CD4-positive, alpha-beta memory T cell (primary cell): ENCODE data around the gene SPOCK3. TPM values are rescaled to one million over a fixed set of nuclear protein-coding genes. Genes with fewer than 3 reads are reported as not detected.
A peak's percentile ranks its signal among the peaks of the same experiment; 100 is the strongest.

Experiments used
- CTCF ChIA-PET: fragments of 350-600 bp; sonication (Branson Sonifier 250); formaldehyde crosslinking; loops from one replicate; lab custom pipeline; 2021; ENCODE audit warnings: inconsistent platforms; ENCODE audit not compliant: partially characterized antibody; lab: Charles Lee
- POLR2A ChIA-PET: fragments of 350-600 bp; sonication (Branson Sonifier 250); formaldehyde crosslinking; loops from one replicate; lab custom pipeline; 2021; ENCODE audit not compliant: partially characterized antibody; lab: Charles Lee
- DNase-seq, 5 donors: peaks; one replicate each; pipeline versions ENCODE4 v3.0.0 to v3.0.0-alpha.2; 2020 to 2022; ENCODE audit warnings: mixed read lengths in 1 of 5
- H3K27ac ChIP-seq: one replicate; pipeline ENCODE4 v1.7.0; 2013; ENCODE audit warnings: low read depth, low read length
- H3K27me3 ChIP-seq: 2 replicates; pipeline ENCODE4 v1.7.0; 2013; ENCODE audit warnings: mild to moderate bottlenecking, low read length, moderate library complexity; ENCODE audit not compliant: insufficient read depth
- H3K36me3 ChIP-seq: 2 replicates; pipeline ENCODE4 v1.7.0; 2013; ENCODE audit warnings: mild to moderate bottlenecking, low read length, moderate library complexity; ENCODE audit not compliant: insufficient read depth
- H3K4me1 ChIP-seq: 2 replicates; pipeline ENCODE4 v1.7.0; 2013; ENCODE audit warnings: mild to moderate bottlenecking, low read length, moderate library complexity; ENCODE audit not compliant: insufficient read depth
- H3K4me3 ChIP-seq, 2 donors: one replicate each; pipeline ENCODE4 v1.7.0; 2013; ENCODE audit warnings: low read length in 2 of 2, mild to moderate bottlenecking in 1 of 2
- H3K9me3 ChIP-seq, 2 donors: one replicate each; pipeline ENCODE4 v1.7.0; 2013; ENCODE audit warnings: low read length in 2 of 2, control low read depth in 1 of 2; ENCODE audit not compliant: control insufficient read depth in 1 of 2
- H3K27ac Mint-ChIP-seq, 7 donors: one replicate each; pipeline ENCODE4 v1.8.0; 2020 to 2021; ENCODE audit warnings: mixed read lengths in 7 of 7, mild to moderate bottlenecking in 6 of 7, inconsistent platforms in 3 of 7, moderate library complexity in 3 of 7
- H3K27me3 Mint-ChIP-seq, 2 donors: one replicate each; pipeline ENCODE4 v1.8.0; 2020 to 2021; ENCODE audit warnings: mixed read lengths in 2 of 2
- H3K36me3 Mint-ChIP-seq, 2 donors: one replicate each; pipeline ENCODE4 v1.8.0; 2020 to 2021; ENCODE audit warnings: mixed read lengths in 2 of 2, inconsistent platforms in 1 of 2, mild to moderate bottlenecking in 1 of 2
- H3K4me1 Mint-ChIP-seq, 4 donors: one replicate each; pipeline ENCODE4 v1.8.0; 2020 to 2021; ENCODE audit warnings: mixed read lengths in 4 of 4, mild to moderate bottlenecking in 1 of 4
- H3K4me3 Mint-ChIP-seq, 8 donors: one replicate each; pipeline ENCODE4 v1.8.0; 2020 to 2021; ENCODE audit warnings: mixed read lengths in 8 of 8, mild to moderate bottlenecking in 7 of 8, moderate library complexity in 6 of 8, inconsistent platforms in 3 of 8
- H3K9me3 Mint-ChIP-seq, 8 donors: one replicate each; pipeline ENCODE4 v1.8.0; 2020 to 2021; ENCODE audit warnings: mixed read lengths in 8 of 8, mild to moderate bottlenecking in 5 of 8, inconsistent platforms in 3 of 8, moderate library complexity in 1 of 8
- intact Hi-C: fragments of 100-400 bp; cut with micrococcal nuclease; formaldehyde crosslinking; loops from one replicate; pipeline ENCODE4 v1.15.1; 2023
- polyA plus RNA-seq, 2 donors: library from polyadenylated mRNA; unstranded; fragments of 300-500 nt; fragmentation: Illumina TruSeq; gene quantifications; one replicate each; pipeline ENCODE4 v1.2.3, GENCODE V29; 2021
- total RNA-seq, 2 experiments: library from RNA; stranded (reverse); gene quantifications; one replicate each; pipeline ENCODE4 v1.2.3, GENCODE V29; 2021

Gene SPOCK3
- total and polyA plus RNA-seq, 4 experiments from 2014 or later: not detected

DNA sequence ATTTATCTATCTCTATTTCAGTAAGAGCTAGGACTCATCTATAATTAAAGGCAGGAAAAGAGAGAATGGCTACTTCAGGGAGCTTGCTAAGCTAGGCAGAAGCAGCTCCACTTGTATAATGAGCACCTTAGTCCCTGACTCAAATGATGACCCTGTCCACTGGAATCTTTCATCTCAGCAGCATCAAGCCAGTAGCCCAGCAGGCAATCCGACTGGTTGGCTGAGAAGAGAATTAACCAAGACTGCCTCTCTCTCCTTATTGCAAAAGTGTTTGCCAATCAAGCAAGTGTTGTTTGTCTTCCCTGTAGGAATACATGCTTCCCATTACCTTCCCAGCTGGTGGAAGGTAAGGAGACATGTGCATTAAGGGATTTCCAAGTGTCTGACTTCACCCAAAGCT lies 3.9 kb upstream of the SPOCK3 start:
- Mint-ChIP-seq H3K9me3 (peaks cover 0 to 14% (median 7%) of the 10 kb centered on the region in 8 donors), H3K27ac (no peak overlapping the region), H3K4me1 (peaks cover 0 to 4% (median under 1%) of the 10 kb centered on the region in 4 donors), H3K27me3 (peaks cover 0 to 9% of the 10 kb centered on the region in 2 donors), H3K36me3 (no peaks in the 10 kb centered on the region), H3K4me3 (no peak overlapping the region)
- DNase-seq: no peak
- ChIA-PET CTCF (no interaction called here), POLR2A (no interaction called here)
- Histone ChIP-seq H3K4me1 (no peaks in the 10 kb centered on the region), H3K36me3 (no peaks in the 10 kb centered on the region), H3K9me3 (no peaks in the 10 kb centered on the region), H3K27me3 (no peaks in the 10 kb centered on the region), H3K4me3 (no peak overlapping the region), H3K27ac (no peak overlapping the region)
- intact Hi-C loops: no loop called here

DNA sequence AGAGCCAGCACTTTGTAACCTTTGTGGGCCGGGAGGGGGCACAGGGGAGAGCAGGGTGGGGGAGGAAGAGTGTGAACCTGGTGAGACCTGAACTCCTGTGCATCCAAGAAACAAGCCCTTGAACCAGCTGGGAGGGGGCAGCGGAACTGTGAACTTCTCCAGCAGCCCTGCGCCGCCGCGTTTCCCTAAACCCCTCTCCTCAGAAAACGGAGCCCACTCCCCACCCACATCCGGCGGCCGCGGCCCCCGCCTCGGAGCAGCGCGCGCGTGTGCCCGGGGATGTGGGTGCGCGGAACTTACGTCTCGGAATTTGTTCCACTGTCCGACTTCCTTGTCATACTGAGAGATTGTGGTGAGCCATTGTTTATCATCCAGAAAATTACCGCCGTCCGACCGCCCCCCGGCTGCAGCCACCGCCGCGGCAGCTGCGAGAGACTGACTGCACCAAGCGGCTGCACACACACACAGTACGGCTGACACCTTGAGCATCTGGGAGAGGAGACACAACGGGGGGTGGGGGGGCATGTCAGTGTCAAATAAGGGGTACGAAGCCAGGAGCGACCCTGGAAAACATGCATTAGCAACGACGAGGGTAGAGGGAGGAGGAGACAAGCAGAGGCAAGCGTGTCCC lies 494 bp downstream of the SPOCK3 start:
- no peak overlapping the region for H3K27ac Mint-ChIP-seq
- peak in 1 of 5 donors; percentile 35 for DNase-seq
- H3K4me3 Mint-ChIP-seq: peak overlapping the region in 1 of 8 donors; percentile 41
- Histone ChIP-seq H3K4me3 (no peak overlapping the region), H3K9me3 (no peaks in the 10 kb centered on the region), H3K36me3 (no peaks in the 10 kb centered on the region), H3K27ac (no peak overlapping the region), H3K27me3 (no peaks in the 10 kb centered on the region), H3K4me1 (no peaks in the 10 kb centered on the region)
- H3K36me3 Mint-ChIP-seq: no peaks in the 10 kb centered on the region
- intact Hi-C loops: no loop called here
- CTCF ChIA-PET: no interaction called here
- POLR2A ChIA-PET: no interaction called here
- H3K9me3 Mint-ChIP-seq: peaks cover 0 to 16% (median 2%) of the 10 kb centered on the region in 8 donors
- peaks cover 0 to 4% (median under 1%) of the 10 kb centered on the region in 4 donors for H3K4me1 Mint-ChIP-seq
- H3K27me3 Mint-ChIP-seq: peaks cover 0 to 10% of the 10 kb centered on the region in 2 donors

GRCh38 chr4:167232805-167233684 lies 1.2 kb downstream of the SPOCK3 start:
- peaks cover 0 to 10% of the 10 kb centered on the region in 2 donors for H3K27me3 Mint-ChIP-seq
- H3K4me1 Mint-ChIP-seq: peaks cover 0 to 4% (median under 1%) of the 10 kb centered on the region in 4 donors
- intact Hi-C loops: no loop called here
- ChIA-PET CTCF (no interaction called here), POLR2A (no interaction called here)
- H3K36me3 Mint-ChIP-seq: no peaks in the 10 kb centered on the region
- H3K27me3 ChIP-seq: no peaks in the 10 kb centered on the region
- H3K27ac ChIP-seq: no peak overlapping the region
- H3K9me3 Mint-ChIP-seq: peaks cover 0 to 16% (median 2%) of the 10 kb centered on the region in 8 donors
- no peaks in the 10 kb centered on the region for H3K9me3 ChIP-seq
- no peak overlapping the region for H3K27ac Mint-ChIP-seq
- H3K36me3 ChIP-seq: no peaks in the 10 kb centered on the region
- no peak overlapping the region for H3K4me3 Mint-ChIP-seq
- H3K4me3 ChIP-seq: no peak overlapping the region
- DNase-seq: no peak
- no peaks in the 10 kb centered on the region for H3K4me1 ChIP-seq

- H3K27me3 Mint-ChIP-seq: peaks cover 0 to 10% of the 10 kb centered on the region in 2 donors
- H3K4me3 Mint-ChIP-seq: no peak overlapping the region
- H3K4me1 Mint-ChIP-seq: peaks cover 0 to 4% (median under 1%) of the 10 kb centered on the region in 4 donors
- ChIA-PET POLR2A (no interaction called here), CTCF (no interaction called here)
- Histone ChIP-seq H3K4me3 (no peak overlapping the region), H3K36me3 (no peaks in the 10 kb centered on the region), H3K27me3 (no peaks in the 10 kb centered on the region), H3K9me3 (no peaks in the 10 kb centered on the region), H3K27ac (no peak overlapping the region), H3K4me1 (no peaks in the 10 kb centered on the region)
- no peak for DNase-seq
- no peak overlapping the region for H3K27ac Mint-ChIP-seq
- no peaks in the 10 kb centered on the region for H3K36me3 Mint-ChIP-seq
- H3K9me3 Mint-ChIP-seq: peaks cover 0 to 16% (median 2%) of the 10 kb centered on the region in 8 donors
- intact Hi-C loops: no loop called here
Measured at GRCh38 chr4:167230744-167231143, 3.5 kb downstream of the SPOCK3 start.

- intact Hi-C loops: no loop called here
- Mint-ChIP-seq H3K4me1 (no peaks in the 10 kb centered on the region), H3K36me3 (no peaks in the 10 kb centered on the region), H3K4me3 (no peak overlapping the region), H3K27me3 (no peaks in the 10 kb centered on the region), H3K27ac (no peak overlapping the region), H3K9me3 (peaks cover 0 to 2% (median 0%) of the 10 kb centered on the region in 8 donors)
- Histone ChIP-seq H3K4me3 (no peak overlapping the region), H3K36me3 (no peaks in the 10 kb centered on the region), H3K27ac (no peak overlapping the region), H3K9me3 (no peaks in the 10 kb centered on the region), H3K27me3 (no peaks in the 10 kb centered on the region), H3K4me1 (no peaks in the 10 kb centered on the region)
- ChIA-PET POLR2A (no interaction called here), CTCF (no interaction called here)
- DNase-seq: no peak
Measured at GRCh38 chr4:167222099-167222498, 12.2 kb downstream of the SPOCK3 start.

DNA sequence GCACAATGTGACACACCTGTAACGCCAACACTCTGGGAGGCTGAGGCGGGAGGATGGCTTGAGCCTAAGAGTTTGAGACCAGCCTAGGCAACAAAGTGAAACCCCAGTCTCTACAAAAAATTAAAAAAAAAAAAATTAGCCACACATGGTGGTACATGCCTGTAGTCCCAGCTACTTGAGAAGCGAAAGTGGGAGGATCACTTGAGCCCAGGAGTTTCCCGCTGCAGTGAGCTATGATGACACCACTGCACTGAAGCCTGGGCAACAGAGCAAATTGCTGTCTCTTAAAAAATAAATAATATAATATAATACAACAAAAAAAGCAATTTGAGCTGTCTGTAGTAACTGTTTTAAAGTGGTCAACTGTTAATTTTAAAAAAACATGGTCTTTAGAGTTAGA lies 13.2 kb downstream of the SPOCK3 start:
- no peaks in the 10 kb centered on the region for H3K4me1 Mint-ChIP-seq
- peaks cover 0 to 2% (median 0%) of the 10 kb centered on the region in 8 donors for H3K9me3 Mint-ChIP-seq
- Histone ChIP-seq H3K27ac (no peak overlapping the region), H3K9me3 (no peaks in the 10 kb centered on the region), H3K27me3 (no peaks in the 10 kb centered on the region), H3K4me1 (no peaks in the 10 kb centered on the region), H3K4me3 (no peak overlapping the region), H3K36me3 (no peaks in the 10 kb centered on the region)
- no peaks in the 10 kb centered on the region for H3K27me3 Mint-ChIP-seq
- intact Hi-C loops: no loop called here
- DNase-seq: no peak
- H3K27ac Mint-ChIP-seq: no peak overlapping the region
- CTCF ChIA-PET: no interaction called here
- H3K36me3 Mint-ChIP-seq: no peaks in the 10 kb centered on the region
- no peak overlapping the region for H3K4me3 Mint-ChIP-seq
- POLR2A ChIA-PET: no interaction called here

DNA sequence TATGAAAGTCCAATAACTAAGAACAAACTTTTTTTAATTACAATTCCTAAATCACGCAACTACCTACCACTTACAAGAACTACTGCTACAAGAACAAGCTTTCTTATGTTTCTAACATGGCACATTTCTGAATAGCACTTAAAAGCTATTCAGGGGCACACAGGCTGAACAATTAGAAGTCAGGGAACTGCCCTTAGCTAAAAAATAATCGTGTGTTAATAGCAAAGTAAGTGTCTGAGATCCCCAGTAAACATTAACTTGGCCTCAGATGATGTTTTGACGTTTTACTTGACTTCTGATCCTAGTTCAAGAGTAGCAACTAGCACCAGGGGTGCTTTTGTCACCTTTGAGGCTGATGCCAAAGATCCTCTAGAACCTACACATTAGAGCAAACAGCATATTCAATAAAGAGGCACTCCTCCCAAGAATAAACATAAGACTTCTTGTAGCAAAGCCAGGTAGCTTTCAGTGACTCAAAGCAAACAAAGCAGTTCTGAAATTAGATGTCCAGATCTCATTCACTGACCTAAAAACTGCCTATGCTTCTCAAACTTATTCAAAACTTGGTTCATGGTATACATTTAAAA lies 16.2 kb downstream of the SPOCK3 start:
- Mint-ChIP-seq H3K4me1 (no peaks in the 10 kb centered on the region), H3K27ac (no peak overlapping the region), H3K27me3 (no peaks in the 10 kb centered on the region), H3K36me3 (no peaks in the 10 kb centered on the region), H3K9me3 (peaks cover 0 to 2% (median 0%) of the 10 kb centered on the region in 8 donors), H3K4me3 (no peak overlapping the region)
- POLR2A ChIA-PET: no interaction called here
- Histone ChIP-seq H3K9me3 (no peaks in the 10 kb centered on the region), H3K27ac (no peak overlapping the region), H3K27me3 (no peaks in the 10 kb centered on the region), H3K4me1 (no peaks in the 10 kb centered on the region), H3K36me3 (no peaks in the 10 kb centered on the region), H3K4me3 (no peak overlapping the region)
- CTCF ChIA-PET: no interaction called here
- DNase-seq: no peak
- intact Hi-C loops: no loop called here
